HG02759 (cell line): Measurements from ENCODE around the gene RANBP6.
"Not testable (repeated sequence)": the region's sequence is repeated elsewhere in the genome, so short reads cannot be mapped to it uniquely, and the experiment has no call there.

Experiments used
- ATAC-seq: cut with Tn5 transposase; IDR thresholded peaks from one replicate; pipeline ENCODE4 v1.9.1; 2021; ENCODE audit warnings: mild to moderate bottlenecking, moderate library complexity; ENCODE audit not compliant: unreplicated experiment

Gene RANBP6

GRCh38 chr9:6015278-6016157 is at the start of gene RANBP6:
RANBP6 (minus strand) TSS chr9:6015624; CDS start chr9:6015607, 17 bp downstream.
- ATAC-seq: peak; percentile 100

GRCh38 chr9:6063146-6063545 is 47.7 kb upstream of the RANBP6 start:
- ATAC-seq: not testable (repeated sequence)

- ATAC-seq: no peak
Observed at GRCh38 chr9:6055666-6056065, 40.2 kb upstream of the RANBP6 start.

GRCh38 chr9:6055216-6055615 is 39.8 kb upstream of the RANBP6 start:
- ATAC-seq: peak; percentile 45

- no peak for ATAC-seq
Observed at GRCh38 chr9:6054280-6055099, 39.1 kb upstream of the RANBP6 start.

- ATAC-seq: no peak
Observed at GRCh38 chr9:6052293-6052919, 37.0 kb upstream of the RANBP6 start.

- peak; percentile 68 for ATAC-seq
Observed at GRCh38 chr9:6051511-6051950, 36.1 kb upstream of the RANBP6 start.

- ATAC-seq: peak; percentile 43
Observed at GRCh38 chr9:6049798-6050197, 34.4 kb upstream of the RANBP6 start.

- ATAC-seq: no peak
Observed at GRCh38 chr9:6048039-6048438, 32.6 kb upstream of the RANBP6 start.

- ATAC-seq: no peak
Observed at GRCh38 chr9:6047020-6047419, 31.6 kb upstream of the RANBP6 start.

- ATAC-seq: no peak
Observed at GRCh38 chr9:6045364-6045763, 29.9 kb upstream of the RANBP6 start.

- peak; percentile 64 for ATAC-seq
Observed at GRCh38 chr9:6040077-6040476, 24.7 kb upstream of the RANBP6 start.

GRCh38 chr9:6036391-6036790 is 21.0 kb upstream of the RANBP6 start:
- no peak for ATAC-seq

GRCh38 chr9:6034954-6035353 is 19.5 kb upstream of the RANBP6 start:
- ATAC-seq: no peak

GRCh38 chr9:6029604-6030274 is 14.3 kb upstream of the RANBP6 start:
- no peak for ATAC-seq

GRCh38 chr9:6024035-6024554 is 8.7 kb upstream of the RANBP6 start:
- ATAC-seq: peak; percentile 65

GRCh38 chr9:6016975-6017374 is 1.6 kb upstream of the RANBP6 start:
- ATAC-seq: not testable (repeated sequence)

GRCh38 chr9:6014670-6015270 is 654 bp downstream of the RANBP6 start:
- no peak for ATAC-seq

GRCh38 chr9:6008169-6008979 is 7.0 kb downstream of the RANBP6 start:
- ATAC-seq: peak; percentile 60
